Stimulated activated CD8-positive, alpha-beta memory T cell treated with anti-CD3 and anti-CD28 coated beads, Interleukin-15, amount 100 ng/mL, for 1 hour (primary cell): ENCODE measurements around the gene SLIT1.

Experiments
- DNase-seq: peaks from one replicate; pipeline ENCODE4 v3.0.0-alpha.2; 2020; ENCODE audit warnings: low read depth

The SLIT1 gene

GRCh38 chr10:96968682-96969423 lies 216.9 kb downstream of the SLIT1 start:
- DNase-seq, result no peak

DNA sequence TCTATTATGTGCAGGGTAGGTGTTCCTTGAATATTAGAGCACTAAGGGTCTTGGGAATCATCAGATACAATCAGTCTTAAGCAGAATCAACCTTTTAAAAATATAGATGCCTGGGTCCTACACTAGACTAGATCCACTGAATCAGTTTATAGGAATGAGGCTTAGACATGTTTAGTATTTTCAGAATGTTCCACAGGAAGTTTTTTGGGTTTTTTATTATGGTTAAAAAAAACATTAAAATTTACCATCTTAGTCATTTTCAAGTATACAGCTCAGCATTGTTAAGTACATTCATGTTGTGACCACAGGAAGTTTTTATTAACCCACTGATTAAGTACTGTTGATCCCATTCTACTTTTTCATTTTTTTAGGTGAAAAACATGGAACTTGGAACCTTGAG lies 217.9 kb downstream of the SLIT1 start:
- DNase-seq, result no peak

DNA sequence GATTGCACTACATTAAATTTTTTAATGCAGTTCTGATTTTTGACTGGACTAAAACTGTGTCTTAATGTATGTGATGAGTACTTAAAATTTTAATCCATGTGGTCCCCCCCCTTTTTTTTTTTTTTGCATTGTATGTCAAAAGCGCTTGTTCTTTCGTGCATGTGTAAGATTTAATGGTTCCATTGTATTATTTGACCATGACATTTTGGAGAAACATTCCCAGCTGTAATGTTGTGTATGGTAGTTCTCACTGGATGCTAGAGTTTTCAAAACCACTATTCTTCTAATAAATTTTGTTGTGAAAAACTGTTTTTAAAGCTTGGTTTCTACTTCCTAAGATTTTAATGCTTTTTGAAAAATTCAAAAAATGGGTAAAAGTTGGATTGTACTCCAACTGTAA lies 221.6 kb downstream of the SLIT1 start:
- no peak for DNase-seq

GRCh38 chr10:96960872-96961271 lies 224.9 kb downstream of the SLIT1 start:
- no peak for DNase-seq

- no peak for DNase-seq
Observed at GRCh38 chr10:96959733-96960132, 226.0 kb downstream of the SLIT1 start.

DNA sequence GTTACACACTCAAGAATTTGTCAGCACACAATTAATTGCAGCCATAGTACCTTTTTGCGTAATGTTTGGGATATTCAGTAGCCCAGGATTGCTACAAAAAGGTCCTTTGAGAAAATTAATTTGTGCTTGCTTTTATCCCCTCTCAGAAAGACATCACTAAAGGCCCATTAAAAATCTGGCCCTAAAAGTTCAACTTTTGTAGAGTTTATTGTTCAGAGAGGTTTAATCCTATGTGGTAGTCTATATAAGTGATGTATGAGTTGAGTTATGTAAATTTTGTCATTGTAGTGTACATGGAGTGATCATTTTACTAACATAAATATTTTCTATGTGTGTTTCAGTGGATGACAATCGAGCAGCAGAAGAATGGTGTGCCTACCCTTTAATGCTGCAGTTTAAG lies 227.7 kb downstream of the SLIT1 start:
- no peak for DNase-seq

GRCh38 chr10:96955794-96956193 lies 230.0 kb downstream of the SLIT1 start:
- DNase-seq, result no peak

GRCh38 chr10:96951954-96952353 lies 233.8 kb downstream of the SLIT1 start:
- no peak for DNase-seq

DNA sequence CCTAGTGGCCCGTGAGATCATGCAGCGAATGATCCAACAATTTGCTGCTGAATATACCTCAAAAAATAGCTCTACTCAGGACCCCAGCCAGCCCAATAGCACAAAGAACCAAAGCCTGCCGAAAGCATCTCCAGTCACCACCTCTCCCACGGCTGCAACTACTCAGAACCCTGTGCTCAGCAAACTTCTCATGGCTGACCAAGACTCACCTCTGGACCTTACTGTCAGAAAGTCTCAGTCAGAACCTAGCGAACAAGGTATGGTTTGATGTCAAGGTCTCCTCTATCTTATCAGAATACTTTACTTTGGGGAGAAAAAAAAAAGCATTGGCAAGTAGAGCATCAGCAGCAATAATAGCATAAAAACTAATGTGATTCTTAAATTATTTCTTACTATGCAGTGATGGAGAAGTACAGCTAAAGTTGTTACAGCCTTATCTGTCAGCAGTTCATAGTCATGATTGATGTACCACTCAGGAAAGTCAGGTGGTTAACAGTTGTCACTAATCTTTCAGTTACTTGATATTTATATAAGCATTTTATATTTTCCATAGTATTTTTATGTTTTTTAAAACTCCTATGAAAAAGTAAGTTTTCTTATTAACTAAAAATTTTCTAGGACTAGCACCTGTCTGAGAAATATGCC lies 236.6 kb downstream of the SLIT1 start:
- no peak for DNase-seq
